ENCODE results near the gene UBA7.

- TF ChIP-seq CTCF (IDR thresholded peaks at IDR 0.05; ENCODE audit: poor library complexity, severe bottlenecking) (no peak), POLR2AphosphoS5 (IDR thresholded peaks at IDR 0.05) (no peak)
Measured at GRCh38 chr3:49771340-49771938, 42.3 kb downstream of the UBA7 start.
